OCI-LY7 (cell line): Measurements from ENCODE around the gene FEM1A. TPM values are rescaled to one million over a fixed set of nuclear protein-coding genes. Genes with fewer than 3 reads are reported as not detected.
"Not testable (repeated sequence)": the region's sequence is repeated elsewhere in the genome, so short reads cannot be mapped to it uniquely, and the experiment has no call there.

Source experiments
- BruUV-seq: library from RNA; stranded (reverse); fragments of 400-500 nt; replicated peaks from 2 replicates; lab custom pipeline; 2021; lab: Mats Ljungman, UMichigan
- CTCF ChIA-PET: fragments of 300-600 bp; sonication (Branson Sonifier 250); formaldehyde crosslinking; loops from one replicate; lab custom pipeline; 2022; ENCODE audit warnings: antibody characterized with exemption; ENCODE audit not compliant: unreplicated experiment; lab: Charles Lee
- POLR2A ChIA-PET: fragments of 300-600 bp; sonication (Branson Sonifier 250); formaldehyde crosslinking; loops from one replicate; lab custom pipeline; 2022; ENCODE audit warnings: antibody characterized with exemption; lab: Charles Lee
- DNase-seq: peaks from one replicate; pipeline ENCODE4 v3.0.0-alpha.2; 2015; ENCODE audit warnings: low spot score
- H2AFZ ChIP-seq: fragments of 200-600 bp; sonication (generic), shearing (Covaris generic); 2 replicates; pipeline ENCODE4 v1.6.1; 2014; ENCODE audit warnings: mild to moderate bottlenecking, antibody characterized with exemption, low read length, moderate library complexity
- H3K27ac ChIP-seq: fragments of 200-600 bp; sonication (generic); 2 replicates; pipeline ENCODE4 v1.5.1; 2014; ENCODE audit warnings: mixed run types, low read depth, mild to moderate bottlenecking, moderate library complexity, low read length, inconsistent platforms; ENCODE audit not compliant: poor library complexity, severe bottlenecking
- H3K36me3 ChIP-seq: fragments of 200-600 bp; sonication (generic); 2 replicates; pipeline ENCODE4 v1.6.1; 2014; ENCODE audit warnings: mild to moderate bottlenecking, antibody characterized with exemption, low read length, moderate library complexity, mixed read lengths; ENCODE audit not compliant: insufficient read depth
- H3K4me1 ChIP-seq: fragments of 200-600 bp; sonication (generic); 2 replicates; pipeline ENCODE4 v1.5.1; 2014; ENCODE audit warnings: mild to moderate bottlenecking, low read length; ENCODE audit not compliant: insufficient read depth, poor library complexity, severe bottlenecking
- H3K4me2 ChIP-seq: fragments of 200-600 bp; sonication (generic); 2 replicates; pipeline ENCODE4 v1.6.1; 2014; ENCODE audit warnings: mild to moderate bottlenecking, low read length
- H3K4me3 ChIP-seq: fragments of 200-600 bp; sonication (generic); 2 replicates; pipeline ENCODE4 v1.5.1; 2014; ENCODE audit warnings: mild to moderate bottlenecking, low read depth, low read length; ENCODE audit not compliant: poor library complexity, severe bottlenecking
- H3K79me2 ChIP-seq: fragments of 200-600 bp; sonication (generic); 2 replicates; pipeline ENCODE4 v1.6.1; 2016; ENCODE audit warnings: low read depth, mild to moderate bottlenecking, low read length, moderate library complexity, mixed read lengths; ENCODE audit not compliant: insufficient read depth
- H3K9me2 ChIP-seq: fragments of 200-600 bp; sonication (generic); 2 replicates; pipeline ENCODE4 v1.6.1; 2016; ENCODE audit warnings: mild to moderate bottlenecking, low read length, mixed read lengths; ENCODE audit not compliant: insufficient read depth
- H3K9me3 ChIP-seq: fragments of 200-600 bp; sonication (generic); 2 replicates; pipeline ENCODE4 v1.6.1; 2014; ENCODE audit warnings: mild to moderate bottlenecking, mixed run types, low read length, mixed read lengths
- H4K20me1 ChIP-seq: fragments of 200-600 bp; sonication (generic); 2 replicates; pipeline ENCODE4 v1.6.1; 2014; ENCODE audit warnings: mild to moderate bottlenecking, antibody characterized with exemption, low read length, moderate library complexity, mixed read lengths; ENCODE audit not compliant: insufficient read depth
- CTCF ChIP-seq: fragments of 200-600 bp; sonication (generic); conservative IDR thresholded peaks from 2 replicates; pipeline ENCODE4 v1.5.1; 2014; ENCODE audit warnings: mild to moderate bottlenecking, antibody characterized with exemption, low read length, moderate library complexity, mixed read lengths
- EZH2phosphoT487 ChIP-seq: fragments of 200-600 bp; sonication (generic); IDR thresholded peaks from 2 replicates; pipeline ENCODE4 v1.6.1; 2018; ENCODE audit warnings: low read depth, borderline replicate concordance, mild to moderate bottlenecking, mixed run types, antibody characterized with exemption, low read length, moderate library complexity, mixed read lengths
- intact Hi-C: fragments of 100-400 bp; cut with micrococcal nuclease; formaldehyde crosslinking; loops from one replicate; pipeline ENCODE4 v1.10.0; 2022; ENCODE audit not compliant: unreplicated experiment
- total RNA-seq, 2 experiments: library from RNA; depleted of rRNA in 1 of 2; stranded (reverse); fragments of >200 nt in 1 of 2; shearing (Covaris generic) in 1 of 2; gene quantifications; 2 replicates each; pipeline ENCODE4 v1.2.3, GENCODE V29; 2014 to 2022

The FEM1A gene
- total RNA-seq, 2 experiments from 2014 or later: 15.8 to 17.5 TPM

GRCh38 chr19:4775627-4776152, 15.8 kb upstream of the FEM1A start:
- ChIA-PET POLR2A (no interaction called here), CTCF (no interaction called here)
- H3K9me2 ChIP-seq: no peaks in the 10 kb centered on the region
- H3K79me2 ChIP-seq: no peaks in the 10 kb centered on the region
- no peaks in the 10 kb centered on the region for H3K9me3 ChIP-seq
- no peaks in the 10 kb centered on the region for H4K20me1 ChIP-seq
- H3K4me1 ChIP-seq: peaks cover 18% of the 10 kb centered on the region
- no TSS peak for BruUV-seq
- no peak overlapping the region for H3K4me3 ChIP-seq
- no peaks in the 10 kb centered on the region for H3K36me3 ChIP-seq
- H3K4me2 ChIP-seq: no peak overlapping the region
- no peak for DNase-seq
- no peak overlapping the region for H3K27ac ChIP-seq
- TF ChIP-seq EZH2phosphoT487 (no peak), CTCF (no peak)
- intact Hi-C loops: no loop called here
- no peak overlapping the region for H2AFZ ChIP-seq

- Histone ChIP-seq H4K20me1 (no peaks in the 10 kb centered on the region), H3K36me3 (no peaks in the 10 kb centered on the region), H3K4me2 (no peak overlapping the region), H3K9me3 (no peaks in the 10 kb centered on the region), H3K9me2 (no peaks in the 10 kb centered on the region), H3K27ac (no peak overlapping the region), H3K4me3 (no peak overlapping the region), H3K79me2 (no peaks in the 10 kb centered on the region), H2AFZ (no peak overlapping the region), H3K4me1 (peaks cover 27% of the 10 kb centered on the region)
- ChIA-PET POLR2A (interaction anchor here (0.6 kb wide), 1 partner anchor 83 kb away, joined by 3 read pairs; no protein-coding TSS in a partner anchor), CTCF (no interaction called here)
- TF ChIP-seq CTCF: no peak
- TF ChIP-seq EZH2phosphoT487: no peak
- intact Hi-C loops: no loop called here
- BruUV-seq: no TSS peak
- no peak for DNase-seq
Observed at GRCh38 chr19:4776436-4777211, 14.9 kb upstream of the FEM1A start.

- POLR2A ChIA-PET, H4K20me1 ChIP-seq: not testable (repeated sequence)
Observed at GRCh38 chr19:4778124-4778523, 13.4 kb upstream of the FEM1A start.

More at GRCh38 chr19:4778124-4778523, 13.4 kb upstream of the FEM1A start:
- H3K9me2 ChIP-seq, DNase-seq, H3K27ac ChIP-seq, H3K36me3 ChIP-seq, BruUV-seq, H3K4me3 ChIP-seq, H3K9me3 ChIP-seq, intact Hi-C loops, H3K4me2 ChIP-seq, H2AFZ ChIP-seq, CTCF ChIA-PET, H3K79me2 ChIP-seq: not testable (repeated sequence)
- peaks cover 38% of the 10 kb centered on the region for H3K4me1 ChIP-seq
